DND-41 (cell line): ENCODE data around the gene VPS35L.

Experiments
- EZH2 ChIP-seq: IDR thresholded peaks from 3 replicates; pipeline ENCODE4 v1.6.1; 2012; ENCODE audit warnings: borderline replicate concordance, low read depth, mild to moderate bottlenecking, moderate library complexity, low read length, inconsistent platforms; ENCODE audit not compliant: severe bottlenecking
- TF ChIP-seq, protein P1 (sequence below): IDR thresholded peaks from 2 replicates; pipeline ENCODE4 v1.5.1; 2012; ENCODE audit warnings: borderline replicate concordance, low read length, moderate library complexity, mild to moderate bottlenecking; ENCODE audit not compliant: poor library complexity, severe bottlenecking; ENCODE audit errors: extremely low read depth

DNA sequence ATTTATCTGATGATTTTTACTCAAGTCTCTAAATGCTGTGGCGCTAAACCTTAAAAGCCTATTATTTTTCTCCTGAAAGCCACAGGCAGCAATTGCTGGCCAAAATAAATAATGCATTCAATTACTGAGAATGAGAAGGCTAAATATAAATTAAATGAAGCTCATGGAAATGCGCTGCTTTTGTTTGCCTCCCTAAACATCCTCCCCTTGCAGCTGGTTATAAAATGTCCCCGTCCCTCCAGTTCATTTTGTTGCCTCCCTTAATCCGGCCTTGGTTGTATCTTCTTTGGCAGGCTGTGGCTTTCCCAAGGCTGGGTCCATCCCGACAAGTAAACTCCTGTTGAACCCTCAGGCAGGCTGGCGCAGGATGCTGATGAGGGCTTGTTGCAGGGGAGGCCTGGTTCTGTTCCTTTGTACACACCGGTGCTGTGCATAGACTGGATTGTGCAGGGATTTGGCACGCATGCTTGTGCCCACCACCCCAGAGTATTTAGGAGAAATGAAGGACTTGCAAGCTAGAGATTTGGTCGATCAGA is 99.8 kb downstream of the VPS35L start:
- TF ChIP-seq, protein P1, sequence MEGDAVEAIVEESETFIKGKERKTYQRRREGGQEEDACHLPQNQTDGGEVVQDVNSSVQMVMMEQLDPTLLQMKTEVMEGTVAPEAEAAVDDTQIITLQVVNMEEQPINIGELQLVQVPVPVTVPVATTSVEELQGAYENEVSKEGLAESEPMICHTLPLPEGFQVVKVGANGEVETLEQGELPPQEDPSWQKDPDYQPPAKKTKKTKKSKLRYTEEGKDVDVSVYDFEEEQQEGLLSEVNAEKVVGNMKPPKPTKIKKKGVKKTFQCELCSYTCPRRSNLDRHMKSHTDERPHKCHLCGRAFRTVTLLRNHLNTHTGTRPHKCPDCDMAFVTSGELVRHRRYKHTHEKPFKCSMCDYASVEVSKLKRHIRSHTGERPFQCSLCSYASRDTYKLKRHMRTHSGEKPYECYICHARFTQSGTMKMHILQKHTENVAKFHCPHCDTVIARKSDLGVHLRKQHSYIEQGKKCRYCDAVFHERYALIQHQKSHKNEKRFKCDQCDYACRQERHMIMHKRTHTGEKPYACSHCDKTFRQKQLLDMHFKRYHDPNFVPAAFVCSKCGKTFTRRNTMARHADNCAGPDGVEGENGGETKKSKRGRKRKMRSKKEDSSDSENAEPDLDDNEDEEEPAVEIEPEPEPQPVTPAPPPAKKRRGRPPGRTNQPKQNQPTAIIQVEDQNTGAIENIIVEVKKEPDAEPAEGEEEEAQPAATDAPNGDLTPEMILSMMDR, result no peak
- no peak for TF ChIP-seq EZH2
